Activated CD8-positive, alpha-beta T cell treated with anti-CD3 and anti-CD28 coated beads for 36 hours (primary cell): ENCODE results near the gene CRK. TPM values are rescaled to one million over a fixed set of nuclear protein-coding genes. Genes with fewer than 3 reads are reported as not detected.
A peak's percentile ranks its signal among the peaks of the same experiment; 100 is the strongest.

Experiments
- ATAC-seq: fragments of 200-7000 bp; cut with Tn5 transposase; one replicate; pipeline ENCODE4 v1.10.0; 2021; ENCODE audit warnings: mild to moderate bottlenecking, moderate library complexity
- CTCF ChIA-PET: fragments of 350-600 bp; sonication (Branson Sonifier 250); formaldehyde crosslinking; loops from one replicate; lab custom pipeline; 2021; ENCODE audit warnings: antibody characterized with exemption; lab: Charles Lee
- POLR2A ChIA-PET: fragments of 350-600 bp; sonication (Branson Sonifier 250); formaldehyde crosslinking; loops from one replicate; lab custom pipeline; 2021; ENCODE audit warnings: antibody characterized with exemption; lab: Charles Lee
- DNase-seq: peaks from one replicate; pipeline ENCODE4 v3.0.0-alpha.2; 2020
- H3K27ac Mint-ChIP-seq: one replicate; pipeline ENCODE4 v1.8.0; 2021; ENCODE audit warnings: mild to moderate bottlenecking, mixed read lengths
- H3K27me3 Mint-ChIP-seq: one replicate; pipeline ENCODE4 v1.8.0; 2021; ENCODE audit warnings: mixed read lengths
- H3K36me3 Mint-ChIP-seq: one replicate; pipeline ENCODE4 v1.8.0; 2021; ENCODE audit warnings: low read depth, mixed read lengths
- H3K4me1 Mint-ChIP-seq: one replicate; pipeline ENCODE4 v1.8.0; 2021; ENCODE audit warnings: low read depth, mixed read lengths
- H3K4me3 Mint-ChIP-seq: one replicate; pipeline ENCODE4 v1.8.0; 2021; ENCODE audit warnings: mild to moderate bottlenecking, moderate library complexity, mixed read lengths
- H3K9me3 Mint-ChIP-seq: one replicate; pipeline ENCODE4 v1.8.0; 2021; ENCODE audit warnings: mixed read lengths
- intact Hi-C: fragments of 100-400 bp; cut with micrococcal nuclease; formaldehyde crosslinking; loops from one replicate; pipeline ENCODE4 v1.10.0; 2022
- total RNA-seq, 2 experiments: library from RNA; stranded (reverse); gene quantifications; one replicate each; pipeline ENCODE4 v1.2.3, GENCODE V29; 2021
- TF ChIP-seq, protein P1 (sequence below): fragments of 200-600 bp; IDR thresholded peaks from one replicate; pipeline ENCODE4 v1.8.0; 2022; ENCODE audit warnings: antibody characterized with exemption, mild to moderate bottlenecking

CRK gene
- 10 to 100 TPM; 12.1 to 12.9 TPM for total RNA-seq

DNA sequence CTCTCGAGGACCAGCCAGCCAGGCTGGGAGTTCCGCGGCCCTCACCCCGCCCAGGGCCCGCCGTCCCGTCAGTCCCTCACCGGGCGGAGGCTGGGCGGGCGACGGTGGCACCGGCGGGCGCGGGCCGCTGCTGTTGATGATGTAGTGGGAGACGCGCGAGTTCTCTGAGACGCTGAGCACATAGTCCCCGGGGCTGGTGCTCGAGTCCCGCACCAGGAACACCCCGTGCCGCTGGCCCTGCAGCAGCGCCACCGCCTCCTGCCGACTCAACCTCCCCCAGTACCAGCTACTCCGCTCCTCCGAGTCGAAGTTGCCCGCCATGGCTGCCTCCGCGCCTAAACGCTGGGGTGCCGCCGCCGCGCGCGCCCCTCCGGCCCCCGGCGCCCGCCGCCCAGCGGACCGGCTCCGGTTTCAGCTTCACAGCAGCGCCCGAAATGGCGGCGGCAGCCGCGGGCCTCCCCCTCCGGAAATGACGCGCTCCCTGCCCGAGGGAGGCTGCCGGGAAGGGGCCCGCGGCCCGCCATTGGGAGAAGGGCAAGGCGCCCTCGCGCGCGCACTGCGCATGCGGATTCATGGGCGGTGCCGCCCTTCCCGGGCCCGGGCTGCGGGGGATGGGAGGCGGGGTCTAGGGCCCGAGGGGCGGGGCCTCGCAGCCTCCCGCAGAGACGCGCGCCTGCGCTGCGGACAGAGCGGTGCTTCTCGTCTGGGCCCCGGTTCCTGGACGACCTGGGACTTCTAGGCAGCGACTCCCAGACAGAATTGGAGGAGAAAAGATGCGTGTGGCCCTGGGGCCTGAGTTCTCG, at the start of gene CRK:
Gene CRK (minus strand): TSS at position 436 of the 803 bp plus-strand sequence. CDS start 115 bp downstream, at position 321.
- ChIA-PET CTCF (interaction anchor here (1.0 to 1.5 kb wide), 2 partner anchors 65 to 174 kb away, joined by 3 read pairs; no protein-coding TSS in a partner anchor), POLR2A (interaction anchor here (0.5 to 2.4 kb wide), 9 partner anchors 9 to 228 kb away, joined by 3 to 11 read pairs (median 3); partner anchors contain the start of genes INPP5K and YWHAE)
- peak within 1 kb of the TSS; percentile 89 for H3K27ac Mint-ChIP-seq
- peak; percentile 97 for ATAC-seq
- peak within 1 kb of the TSS; percentile 88 for H3K4me3 Mint-ChIP-seq
- DNase-seq, result peak; percentile 96
- TF ChIP-seq, protein P1, sequence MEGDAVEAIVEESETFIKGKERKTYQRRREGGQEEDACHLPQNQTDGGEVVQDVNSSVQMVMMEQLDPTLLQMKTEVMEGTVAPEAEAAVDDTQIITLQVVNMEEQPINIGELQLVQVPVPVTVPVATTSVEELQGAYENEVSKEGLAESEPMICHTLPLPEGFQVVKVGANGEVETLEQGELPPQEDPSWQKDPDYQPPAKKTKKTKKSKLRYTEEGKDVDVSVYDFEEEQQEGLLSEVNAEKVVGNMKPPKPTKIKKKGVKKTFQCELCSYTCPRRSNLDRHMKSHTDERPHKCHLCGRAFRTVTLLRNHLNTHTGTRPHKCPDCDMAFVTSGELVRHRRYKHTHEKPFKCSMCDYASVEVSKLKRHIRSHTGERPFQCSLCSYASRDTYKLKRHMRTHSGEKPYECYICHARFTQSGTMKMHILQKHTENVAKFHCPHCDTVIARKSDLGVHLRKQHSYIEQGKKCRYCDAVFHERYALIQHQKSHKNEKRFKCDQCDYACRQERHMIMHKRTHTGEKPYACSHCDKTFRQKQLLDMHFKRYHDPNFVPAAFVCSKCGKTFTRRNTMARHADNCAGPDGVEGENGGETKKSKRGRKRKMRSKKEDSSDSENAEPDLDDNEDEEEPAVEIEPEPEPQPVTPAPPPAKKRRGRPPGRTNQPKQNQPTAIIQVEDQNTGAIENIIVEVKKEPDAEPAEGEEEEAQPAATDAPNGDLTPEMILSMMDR, result no peak
- intact Hi-C loops, result no loop called here
- H3K36me3 Mint-ChIP-seq, result peaks cover 15% of the 10 kb centered on the region
- H3K27me3 Mint-ChIP-seq, result peaks cover 12% of the 10 kb centered on the region
- peaks cover 33% of the 10 kb centered on the region for H3K4me1 Mint-ChIP-seq
- no peaks in the 10 kb centered on the region for H3K9me3 Mint-ChIP-seq

DNA sequence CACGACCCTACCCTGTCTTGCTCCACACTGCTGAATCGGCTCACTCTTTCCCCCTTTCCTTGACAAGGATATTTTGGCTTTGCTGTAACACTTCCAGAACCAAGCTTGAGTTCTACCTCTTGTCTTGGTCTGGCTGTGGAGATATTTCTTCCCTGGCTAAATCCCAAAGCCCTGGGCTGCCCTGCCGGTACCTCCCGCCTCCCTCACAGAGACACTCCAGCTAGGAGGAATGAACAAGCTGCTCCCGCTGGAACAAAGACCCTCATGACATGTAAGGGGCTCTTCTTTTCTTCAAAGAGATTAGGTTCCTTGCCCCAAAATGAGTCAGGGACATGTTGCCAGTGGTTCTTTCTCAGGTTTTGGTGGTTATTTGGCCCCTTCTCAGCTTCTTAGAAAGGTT, 49.6 kb upstream of the CRK start:
- H3K36me3 Mint-ChIP-seq, result peaks cover 8% of the 10 kb centered on the region
- ATAC-seq (no peak), DNase-seq (no peak)
- H3K4me3 Mint-ChIP-seq, result no peak overlapping the region
- TF ChIP-seq, protein P1, result no peak
- ChIA-PET CTCF (interaction anchor here (0.7 to 3.9 kb wide), 3 partner anchors 10 to 172 kb away, joined by 3 to 14 read pairs (median 3); partner anchors contain the start of gene INPP5K), POLR2A (interaction anchor here (1.1 kb wide), 1 partner anchor 29 kb away, joined by 4 read pairs; no protein-coding TSS in a partner anchor)
- H3K9me3 Mint-ChIP-seq, result no peaks in the 10 kb centered on the region
- no peaks in the 10 kb centered on the region for H3K27me3 Mint-ChIP-seq
- intact Hi-C loops, result no loop called here
- H3K4me1 Mint-ChIP-seq, result no peaks in the 10 kb centered on the region
- H3K27ac Mint-ChIP-seq, result no peak overlapping the region

DNA sequence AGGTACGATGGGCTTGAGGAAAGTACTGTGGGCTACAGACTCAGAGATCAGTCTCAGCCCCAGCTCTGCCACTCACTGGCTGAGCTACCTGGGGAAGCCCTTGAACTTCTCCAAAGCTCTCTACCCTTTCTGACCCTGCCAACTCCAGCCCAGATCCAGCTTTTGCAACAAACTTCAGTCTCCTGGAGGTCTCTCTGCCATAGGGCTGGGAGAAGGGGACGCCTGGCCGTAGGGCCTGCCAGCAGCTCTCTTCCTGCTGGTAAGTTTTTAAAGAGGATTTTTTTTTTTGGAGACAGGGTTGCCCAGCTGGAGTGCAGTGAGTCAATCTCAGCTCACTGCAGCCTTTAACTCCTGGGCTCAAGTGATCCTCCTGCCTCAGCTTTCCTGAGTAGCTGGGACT, 48.8 kb upstream of the CRK start:
- TF ChIP-seq, protein P1, result no peak
- Mint-ChIP-seq H3K27ac (no peak overlapping the region), H3K4me1 (no peaks in the 10 kb centered on the region), H3K27me3 (no peaks in the 10 kb centered on the region), H3K9me3 (no peaks in the 10 kb centered on the region), H3K36me3 (peaks cover 8% of the 10 kb centered on the region), H3K4me3 (no peak overlapping the region)
- POLR2A ChIA-PET, result interaction anchor here (0.7 to 1.7 kb wide), 3 partner anchors 11 to 30 kb away, joined by 3 to 5 read pairs (median 4); partner anchors contain the start of gene MYO1C
- no peak for DNase-seq
- intact Hi-C loops, result no loop called here
- CTCF ChIA-PET, result interaction anchor here (0.7 to 3.9 kb wide), 3 partner anchors 11 to 172 kb away, joined by 3 to 14 read pairs (median 3); partner anchors contain the start of gene INPP5K
- no peak for ATAC-seq

DNA sequence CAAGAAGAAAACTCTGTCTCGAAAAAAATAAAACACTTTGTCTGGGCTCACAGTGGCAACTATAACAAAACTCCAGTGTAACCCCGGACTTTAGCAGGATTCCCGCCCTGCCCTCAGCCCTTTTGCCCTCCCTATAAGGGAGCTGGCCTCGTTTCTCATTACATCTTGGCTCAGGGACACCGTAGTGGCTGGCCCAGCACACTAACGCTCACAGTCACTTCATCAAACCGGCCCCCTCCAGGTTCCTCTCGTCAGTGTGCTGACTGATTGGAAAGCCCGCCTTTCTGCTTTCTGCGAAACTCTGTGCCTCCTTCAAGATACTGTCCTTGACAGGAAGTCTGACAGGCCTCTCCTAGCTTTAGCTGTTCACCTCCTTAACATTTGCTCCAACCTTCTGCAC, 47.7 kb upstream of the CRK start:
- ChIA-PET POLR2A (interaction anchor here (1.7 kb wide), 1 partner anchor 12 kb away, joined by 5 read pairs; no protein-coding TSS in a partner anchor), CTCF (no interaction called here)
- Mint-ChIP-seq H3K27me3 (no peaks in the 10 kb centered on the region), H3K4me3 (no peak overlapping the region), H3K27ac (no peak overlapping the region), H3K4me1 (no peaks in the 10 kb centered on the region), H3K9me3 (no peaks in the 10 kb centered on the region), H3K36me3 (peaks cover 8% of the 10 kb centered on the region)
- ATAC-seq (no peak), DNase-seq (no peak)
- intact Hi-C loops, result no loop called here
- TF ChIP-seq, protein P1, result no peak
